A673 (cell line): ENCODE measurements around the gene MGA.

ENCODE experiments used
- EZH2 ChIP-seq: fragments of 200-600 bp; sonication (generic); IDR thresholded peaks from 2 replicates; pipeline ENCODE4 v1.6.1; 2017; ENCODE audit warnings: borderline replicate concordance, low read depth, mild to moderate bottlenecking, mixed read lengths, antibody characterized with exemption, low read length; ENCODE audit not compliant: poor library complexity, severe bottlenecking
- TF ChIP-seq, protein P1 (sequence below): fragments of 300-800, 200-600 bp; sonication (generic); conservative IDR thresholded peaks from 2 replicates; pipeline ENCODE4 v1.5.1; 2017; ENCODE audit warnings: low read depth, mild to moderate bottlenecking, antibody characterized with exemption, low read length, moderate library complexity, mixed read lengths

DNA sequence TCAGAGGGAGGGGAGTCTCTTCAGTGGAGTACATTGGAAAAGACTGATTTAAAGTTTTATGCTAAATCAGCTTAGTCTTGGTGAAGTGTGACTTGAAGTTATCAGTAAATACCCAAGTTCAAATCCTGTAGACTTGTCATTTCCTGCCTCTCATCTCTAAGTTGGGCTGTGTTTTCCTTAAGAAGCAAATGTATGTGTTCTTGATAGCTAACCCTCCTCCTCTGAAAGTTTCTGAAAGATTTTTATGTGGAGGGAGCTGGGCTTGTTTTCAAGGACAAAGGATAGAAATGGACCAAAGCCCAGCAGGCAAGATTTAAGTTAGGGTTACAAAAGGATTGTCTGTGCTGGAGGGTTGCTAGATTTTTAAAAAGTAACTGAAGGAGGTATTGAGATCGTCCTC lies 118.3 kb downstream of the MGA start:
- TF ChIP-seq, protein P1, sequence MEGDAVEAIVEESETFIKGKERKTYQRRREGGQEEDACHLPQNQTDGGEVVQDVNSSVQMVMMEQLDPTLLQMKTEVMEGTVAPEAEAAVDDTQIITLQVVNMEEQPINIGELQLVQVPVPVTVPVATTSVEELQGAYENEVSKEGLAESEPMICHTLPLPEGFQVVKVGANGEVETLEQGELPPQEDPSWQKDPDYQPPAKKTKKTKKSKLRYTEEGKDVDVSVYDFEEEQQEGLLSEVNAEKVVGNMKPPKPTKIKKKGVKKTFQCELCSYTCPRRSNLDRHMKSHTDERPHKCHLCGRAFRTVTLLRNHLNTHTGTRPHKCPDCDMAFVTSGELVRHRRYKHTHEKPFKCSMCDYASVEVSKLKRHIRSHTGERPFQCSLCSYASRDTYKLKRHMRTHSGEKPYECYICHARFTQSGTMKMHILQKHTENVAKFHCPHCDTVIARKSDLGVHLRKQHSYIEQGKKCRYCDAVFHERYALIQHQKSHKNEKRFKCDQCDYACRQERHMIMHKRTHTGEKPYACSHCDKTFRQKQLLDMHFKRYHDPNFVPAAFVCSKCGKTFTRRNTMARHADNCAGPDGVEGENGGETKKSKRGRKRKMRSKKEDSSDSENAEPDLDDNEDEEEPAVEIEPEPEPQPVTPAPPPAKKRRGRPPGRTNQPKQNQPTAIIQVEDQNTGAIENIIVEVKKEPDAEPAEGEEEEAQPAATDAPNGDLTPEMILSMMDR: no peak
- TF ChIP-seq EZH2: no peak
